Fibroblast of skin of right biceps (primary cell): Measurements from ENCODE around the gene PITPNM3.

ENCODE experiments used
- DNase-seq: peaks from one replicate; pipeline ENCODE4 v3.0.0-alpha.2; 2013

Gene PITPNM3

DNA sequence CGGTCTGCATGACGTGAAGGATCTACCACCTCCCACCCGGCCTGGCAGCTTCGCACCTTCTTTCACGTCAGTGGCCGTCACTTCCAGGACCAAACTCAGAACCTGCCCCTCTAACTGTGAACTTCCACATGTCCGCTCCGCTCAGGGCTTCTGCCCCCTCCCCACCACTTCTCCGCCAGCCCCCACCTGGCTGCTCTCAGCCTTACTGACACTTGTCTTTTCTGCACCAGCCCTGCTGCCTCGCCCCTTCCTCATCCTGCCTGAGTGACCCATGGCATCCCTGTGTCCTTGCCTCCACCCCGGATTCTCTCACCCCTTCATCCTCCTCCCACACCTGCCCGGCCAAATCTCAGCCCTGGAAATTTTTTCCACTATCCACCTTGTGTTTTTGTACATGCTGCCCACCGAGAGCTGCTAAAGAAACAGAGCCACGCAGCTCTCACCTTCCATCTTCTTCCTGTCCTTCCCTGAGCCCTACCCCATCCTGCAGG is 97.8 kb downstream of the PITPNM3 start:
- no peak for DNase-seq

DNA sequence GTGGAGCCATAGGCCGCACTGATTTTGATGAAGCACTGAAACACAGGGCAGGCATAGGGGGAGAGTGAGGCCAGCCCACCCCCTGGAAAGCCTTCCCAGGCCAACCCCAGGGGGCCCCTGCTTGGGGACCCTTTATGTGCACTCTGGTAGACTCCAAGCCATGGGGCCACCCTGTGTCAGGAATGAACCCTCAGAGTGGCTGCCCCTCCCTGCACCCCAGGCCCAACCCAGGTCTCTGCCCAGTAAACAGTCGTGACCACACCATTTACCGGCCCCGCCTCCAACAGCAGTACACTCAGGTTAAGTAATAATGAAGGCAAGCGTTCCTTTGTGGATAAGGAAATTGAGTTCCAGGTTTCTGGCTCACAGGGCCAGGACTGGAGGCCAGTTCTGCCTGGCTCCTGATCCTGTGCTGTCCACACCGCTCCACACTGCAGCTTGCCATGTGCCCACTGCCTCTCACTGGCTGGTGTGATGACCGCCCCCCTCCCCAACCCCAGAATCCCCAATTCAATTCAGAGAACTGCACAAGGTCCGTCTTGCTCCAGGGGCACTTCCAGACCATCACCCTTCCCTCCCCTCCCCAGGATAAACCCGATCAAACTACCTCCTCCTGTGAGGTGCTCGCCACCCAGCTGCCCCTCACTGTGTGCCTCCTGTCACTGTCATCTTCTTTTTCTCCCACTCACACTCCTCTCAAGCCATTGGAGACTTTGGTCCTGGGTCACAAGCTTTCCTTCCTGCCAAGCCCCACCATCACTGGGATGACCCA is 98.5 kb downstream of the PITPNM3 start:
- DNase-seq: no peak

GRCh38 chr17:6456914-6457687 is 99.3 kb downstream of the PITPNM3 start:
- DNase-seq: peak; percentile 46

DNA sequence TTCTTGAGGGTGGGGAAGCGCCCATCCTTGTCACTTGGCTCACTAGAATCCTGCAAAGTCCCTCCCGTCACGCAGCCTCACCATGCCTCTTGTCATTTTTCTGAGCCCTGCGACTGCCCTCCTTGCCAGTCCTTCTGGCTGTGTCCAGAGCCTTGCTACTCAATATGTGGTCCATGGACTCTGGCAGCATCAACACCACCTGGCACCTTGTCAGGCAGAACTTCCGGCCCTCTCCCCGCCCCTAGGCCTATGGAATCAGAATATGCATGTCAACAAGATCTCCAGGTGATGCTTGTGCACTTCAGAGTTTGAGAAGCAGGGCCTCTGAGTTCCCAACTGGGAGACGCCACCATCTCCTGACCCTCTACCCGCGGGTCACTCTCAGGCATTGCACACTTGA is 100.0 kb downstream of the PITPNM3 start:
- DNase-seq: no peak

DNA sequence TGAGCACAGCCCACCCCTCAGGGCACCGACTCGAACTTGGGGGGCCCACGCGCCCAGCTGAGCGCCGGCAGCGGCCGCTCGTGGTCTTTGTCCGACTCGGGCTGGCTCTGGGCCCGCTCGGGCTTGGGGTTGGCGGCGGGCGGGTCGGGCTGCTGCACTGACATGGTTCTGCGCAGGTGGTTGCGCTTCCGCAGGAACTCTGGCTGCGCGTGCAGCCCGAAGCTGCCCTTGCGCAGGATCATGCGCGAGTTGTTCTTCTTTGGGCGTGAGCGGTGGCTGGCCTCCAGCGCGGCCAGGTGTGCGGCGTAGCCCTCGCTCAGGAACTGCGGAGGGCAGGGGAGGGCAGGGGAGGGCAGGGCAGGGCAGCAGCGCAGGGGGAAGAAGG is 101.0 kb downstream of the PITPNM3 start:
- no peak for DNase-seq

DNA sequence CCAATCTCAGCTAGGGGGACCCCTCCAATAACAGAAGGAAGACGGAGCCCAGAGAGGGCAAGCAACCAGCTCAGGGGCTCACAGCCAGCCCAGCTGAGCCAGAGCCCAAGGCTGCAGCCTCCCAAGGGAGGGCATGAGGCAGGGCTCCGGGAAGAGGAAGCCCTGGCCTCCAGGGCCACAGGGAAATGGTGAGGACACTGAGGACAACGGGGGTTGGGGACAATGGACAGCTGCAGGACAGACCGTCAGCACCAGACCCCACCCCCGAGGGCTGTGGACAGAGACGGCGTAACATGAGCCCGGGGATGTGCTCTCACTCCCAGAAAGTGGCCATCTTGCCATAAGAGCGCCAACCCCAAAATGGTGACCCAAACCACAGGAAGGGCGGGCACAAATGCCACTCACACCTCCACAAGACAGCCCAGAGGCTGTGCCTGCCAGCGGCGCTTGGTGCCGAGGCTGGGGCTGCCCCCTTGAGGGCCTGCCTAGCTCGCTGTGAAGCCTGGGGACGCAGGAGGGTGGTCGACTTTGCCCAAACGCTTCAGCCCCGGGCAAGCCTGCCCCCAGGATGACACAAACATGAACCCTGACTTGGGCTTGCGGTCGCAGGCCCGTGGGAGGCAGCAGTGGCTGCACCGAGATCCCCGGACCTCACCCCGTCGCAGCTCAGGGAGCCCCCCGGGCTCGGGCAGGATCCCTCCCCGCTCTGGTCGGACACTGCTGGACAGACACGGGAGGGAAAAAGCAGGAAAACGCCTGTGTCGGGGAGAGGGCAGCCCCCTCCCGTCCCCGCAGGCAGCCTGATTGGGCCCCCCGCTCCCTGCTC is 101.6 kb downstream of the PITPNM3 start:
- no peak for DNase-seq

DNA sequence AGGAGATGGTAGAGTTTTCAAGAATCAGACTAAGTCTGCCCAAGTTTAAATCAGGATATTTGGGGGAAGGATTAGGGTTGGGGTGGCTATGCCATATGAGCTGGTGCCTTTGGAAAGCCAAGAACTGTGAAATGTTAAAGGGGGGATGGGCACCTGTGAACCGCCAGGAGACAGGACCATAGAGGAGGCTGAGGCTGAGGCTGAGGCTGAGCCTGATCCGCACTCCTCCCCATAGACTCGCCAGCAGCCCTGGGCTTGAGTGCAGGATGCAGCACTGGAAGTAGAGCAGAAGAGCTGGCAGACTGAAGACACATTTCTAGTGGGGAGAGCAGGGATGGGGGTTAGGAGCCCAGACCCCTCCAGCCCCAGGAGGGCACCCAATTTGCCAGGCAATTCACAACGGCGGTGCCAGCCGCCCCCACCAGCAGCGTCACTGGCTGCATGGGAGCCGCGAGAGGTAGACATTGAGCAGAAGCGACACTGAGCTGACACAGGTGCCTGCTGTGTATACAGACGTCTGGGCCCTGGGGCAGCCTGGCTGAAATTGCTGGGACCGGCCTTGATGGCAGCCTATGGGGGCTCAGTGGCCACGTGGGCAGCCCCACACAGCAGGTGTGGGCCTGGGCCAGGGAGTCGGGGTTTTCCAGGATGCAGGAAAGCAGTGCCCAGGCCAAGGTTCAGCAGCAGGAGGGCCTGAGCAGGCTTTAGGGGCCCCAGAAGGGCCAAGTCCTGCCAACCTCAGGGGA is 102.9 kb downstream of the PITPNM3 start:
- no peak for DNase-seq

GRCh38 chr17:6452471-6453266 is 103.7 kb downstream of the PITPNM3 start:
- DNase-seq: no peak

DNA sequence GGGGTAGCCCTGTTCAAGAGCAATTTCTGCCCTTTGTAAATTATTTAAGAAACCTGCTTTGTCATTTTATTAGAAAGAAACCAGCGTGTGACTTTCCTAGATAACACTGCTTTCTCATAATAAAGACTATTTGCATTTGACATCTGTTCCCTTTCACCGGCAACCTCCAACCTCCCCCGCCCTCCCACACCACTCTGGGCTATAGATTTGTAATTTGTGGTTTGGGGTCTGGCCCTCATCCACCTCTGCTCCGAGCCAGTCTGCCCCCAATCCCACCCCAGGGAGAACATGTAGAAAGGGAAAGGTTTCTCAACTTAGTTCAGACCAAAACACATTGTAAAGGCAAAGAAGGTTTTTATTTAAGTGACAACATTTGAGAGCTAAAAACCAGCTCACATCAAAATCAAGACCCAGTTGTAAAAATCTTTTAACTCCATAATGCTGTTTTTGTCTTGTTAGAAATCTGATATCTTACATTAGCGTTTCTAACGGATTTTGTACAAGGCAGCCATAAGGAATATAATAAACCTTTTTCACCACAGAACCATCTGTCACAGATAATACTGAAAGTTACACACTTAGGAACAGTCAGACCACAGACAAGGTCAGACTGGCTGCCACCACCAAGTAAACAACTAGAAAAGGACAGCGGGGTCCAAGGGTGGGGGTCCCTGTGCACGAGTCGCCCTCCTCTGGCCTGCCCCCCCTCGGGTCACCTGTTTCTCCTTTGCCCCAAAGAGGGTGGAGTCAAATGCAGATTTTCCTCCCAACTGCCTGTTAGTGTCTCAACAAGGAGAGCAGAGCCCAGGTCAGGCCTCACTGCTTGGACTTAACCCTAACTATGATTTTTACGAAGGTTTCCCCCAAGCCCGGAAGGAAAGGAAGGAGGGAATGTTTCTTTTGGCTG is 105.2 kb downstream of the PITPNM3 start:
- no peak for DNase-seq

GRCh38 chr17:6449307-6449706 is 107.0 kb downstream of the PITPNM3 start:
- no peak for DNase-seq

- no peak for DNase-seq
These were observed 107.9 kb downstream of the PITPNM3 start for GRCh38 chr17:6448473-6448872.

DNA sequence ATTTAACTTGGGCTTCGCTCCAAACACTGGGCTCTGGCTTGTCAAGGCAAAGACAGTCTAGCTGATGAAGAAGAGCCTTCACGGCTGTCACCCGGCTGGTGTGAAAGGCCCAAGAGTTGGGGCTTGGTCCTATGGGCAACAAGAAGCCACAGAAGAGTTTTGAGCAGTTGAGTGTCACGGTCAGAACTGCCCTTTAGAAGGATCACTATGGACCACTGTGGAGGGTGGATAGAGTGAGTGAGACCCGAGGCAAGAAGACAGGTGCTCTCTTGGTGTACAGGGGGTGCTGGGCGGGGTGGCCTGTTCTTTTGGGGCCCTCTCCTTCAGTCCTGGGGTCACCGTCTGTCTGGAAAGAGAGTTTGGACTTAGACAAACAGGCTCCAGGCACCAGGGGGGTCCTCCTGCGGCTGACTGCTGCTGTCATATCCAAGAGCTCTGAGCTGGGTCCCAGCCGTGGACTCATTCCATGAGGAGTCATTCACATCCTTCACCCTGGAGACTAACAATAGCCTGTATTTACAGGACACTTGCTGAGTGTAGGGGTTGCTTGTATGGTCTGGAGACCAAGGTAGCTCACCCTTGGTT is 109.7 kb downstream of the PITPNM3 start:
- DNase-seq: no peak

GRCh38 chr17:6444571-6445335 is 111.6 kb downstream of the PITPNM3 start:
- DNase-seq: no peak

GRCh38 chr17:6443692-6444570 is 112.4 kb downstream of the PITPNM3 start, which contains the start of gene PIMREG:
TSS of gene PIMREG (plus strand) at chr17:6444455. CDS start at chr17:6445111, 656 bp downstream.
- peak; percentile 96 for DNase-seq

- DNase-seq: no peak
These were observed 113.6 kb downstream of the PITPNM3 start for GRCh38 chr17:6442775-6443174.

DNA sequence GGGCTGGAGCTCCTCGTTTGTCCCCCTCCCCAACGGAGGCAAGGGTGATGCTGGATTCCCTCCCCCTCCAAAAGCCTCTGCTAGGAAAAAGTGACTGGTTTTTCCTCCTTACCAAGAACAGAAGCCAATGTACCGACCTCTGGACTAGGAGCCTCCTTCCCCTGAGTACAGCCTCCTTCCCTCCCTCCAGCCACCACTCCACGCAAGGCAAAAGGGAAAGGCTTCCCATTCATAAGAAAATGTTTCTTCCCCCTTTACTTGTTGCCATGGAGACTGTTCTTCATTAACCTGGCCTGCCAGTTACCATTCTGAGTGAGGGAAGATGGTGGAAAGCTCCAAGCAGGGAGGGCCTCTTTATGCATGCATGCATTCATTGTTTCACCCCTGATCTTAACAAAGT is 116.4 kb downstream of the PITPNM3 start:
- no peak for DNase-seq

- DNase-seq: no peak
These were observed 118.4 kb downstream of the PITPNM3 start for GRCh38 chr17:6437956-6438355.

GRCh38 chr17:6437466-6437865 is 118.9 kb downstream of the PITPNM3 start:
- DNase-seq: no peak
